GM23338 (cell line): ENCODE data around the gene TRPV5. TPM values are rescaled to one million over a fixed set of nuclear protein-coding genes. Genes with fewer than 3 reads are reported as not detected.

Source experiments
- ATAC-seq: fragments of 200-7000 bp; cut with Tn5 transposase; 3 replicates; pipeline ENCODE4 v1.9.1; 2020
- DNase-seq: peaks from one replicate; pipeline ENCODE4 v3.0.0-alpha.2; 2015; ENCODE audit warnings: low spot score
- H2AFZ ChIP-seq: fragments of 200-600 bp; sonication (generic); 2 replicates; pipeline ENCODE4 v1.8.0; 2016; ENCODE audit warnings: antibody characterized with exemption, mild to moderate bottlenecking, moderate library complexity
- H3F3A ChIP-seq: fragments of 200-600 bp; sonication (generic); replicated peaks from 2 replicates; pipeline ENCODE4 v1.8.0; 2017; ENCODE audit warnings: antibody characterized with exemption, mixed run types, low read depth
- H3K27ac ChIP-seq: fragments of 200-600 bp; sonication (generic); 2 replicates; pipeline ENCODE4 v1.6.1; 2016; ENCODE audit warnings: low read depth
- H3K27me3 ChIP-seq: fragments of 200-600 bp; sonication (generic); 2 replicates; pipeline ENCODE4 v1.8.0; 2016; ENCODE audit warnings: mild to moderate bottlenecking, mixed run types, moderate library complexity; ENCODE audit not compliant: insufficient read depth
- H3K36me3 ChIP-seq: fragments of 200-600 bp; sonication (generic); 2 replicates; pipeline ENCODE4 v1.8.0; 2016; ENCODE audit warnings: mild to moderate bottlenecking; ENCODE audit not compliant: insufficient read depth
- H3K4me1 ChIP-seq: fragments of 200-600 bp; sonication (generic); 2 replicates; pipeline ENCODE4 v1.8.0; 2016; ENCODE audit warnings: mild to moderate bottlenecking, moderate library complexity; ENCODE audit not compliant: insufficient read depth
- H3K4me2 ChIP-seq: fragments of 200-600 bp; sonication (generic); 2 replicates; pipeline ENCODE4 v1.7.1; 2017; ENCODE audit warnings: mixed run types
- H3K4me3 ChIP-seq: fragments of 200-600 bp; sonication (generic); 2 replicates; pipeline ENCODE4 v1.6.1; 2016; ENCODE audit warnings: mixed run types
- H3K79me2 ChIP-seq: fragments of 200-600 bp; sonication (generic); replicated peaks from 2 replicates; pipeline ENCODE4 v1.8.0; 2017; ENCODE audit warnings: mild to moderate bottlenecking; ENCODE audit not compliant: insufficient read depth
- H3K9me2 ChIP-seq: fragments of 200-600 bp; sonication (generic); 2 replicates; pipeline ENCODE4 v1.8.0; 2017; ENCODE audit not compliant: insufficient read depth
- H4K20me1 ChIP-seq: fragments of 200-600 bp; sonication (generic); replicated peaks from 2 replicates; pipeline ENCODE4 v1.8.0; 2017; ENCODE audit warnings: mild to moderate bottlenecking; ENCODE audit not compliant: insufficient read depth
- H3K27ac Mint-ChIP-seq: 2 replicates; pipeline ENCODE4 v1.8.0; 2020; ENCODE audit warnings: inconsistent platforms, mild to moderate bottlenecking, moderate library complexity, mixed read lengths
- H3K27me3 Mint-ChIP-seq: 3 replicates; pipeline ENCODE4 v1.8.0; 2022; ENCODE audit warnings: low read depth, mild to moderate bottlenecking, moderate library complexity, mixed read lengths, inconsistent platforms; ENCODE audit not compliant: insufficient read depth, poor library complexity
- H3K36me3 Mint-ChIP-seq: 3 replicates; pipeline ENCODE4 v1.8.0; 2021; ENCODE audit warnings: low read depth, mild to moderate bottlenecking, inconsistent platforms, moderate library complexity, mixed read lengths
- H3K4me1 Mint-ChIP-seq: 3 replicates; pipeline ENCODE4 v1.8.0; 2020; ENCODE audit warnings: mild to moderate bottlenecking, inconsistent platforms, mixed read lengths
- H3K4me3 Mint-ChIP-seq: 3 replicates; pipeline ENCODE4 v1.8.0; 2021; ENCODE audit warnings: moderate library complexity, mild to moderate bottlenecking, inconsistent platforms, mixed read lengths
- H3K9me3 Mint-ChIP-seq: 3 replicates; pipeline ENCODE4 v1.8.0; 2020; ENCODE audit warnings: moderate library complexity, mild to moderate bottlenecking, inconsistent platforms, mixed read lengths
- CREB1 ChIP-seq: fragments of 250-450 bp; sonication (Bioruptor Pico); IDR thresholded peaks from 2 replicates; pipeline ENCODE4 v1.5.0; 2020; ENCODE audit warnings: low read depth, mild to moderate bottlenecking, moderate library complexity
- CTCF ChIP-seq, 2 experiments: fragments of 200-600 bp in 1 of 2; sonication (generic) in 1 of 2; conservative IDR thresholded peaks; 2 replicates each; pipeline versions ENCODE4 v1.5.1 to v1.6.1; 2016 to 2017; ENCODE audit warnings: antibody characterized with exemption in 2 of 2, low read depth in 2 of 2, mild to moderate bottlenecking in 2 of 2, moderate library complexity in 1 of 2
- ETS1 ChIP-seq: IDR thresholded peaks from 2 replicates; pipeline ENCODE4 v1.6.1; 2016; ENCODE audit warnings: antibody characterized with exemption
- EZH2 ChIP-seq: fragments of 200-600 bp; sonication (generic); IDR thresholded peaks from one replicate; pipeline ENCODE4 v1.8.0; 2017; ENCODE audit warnings: antibody characterized with exemption, mild to moderate bottlenecking, low read depth; ENCODE audit not compliant: unreplicated experiment
- EZH2phosphoT487 ChIP-seq: fragments of 200-600 bp; sonication (generic); IDR thresholded peaks from one replicate; pipeline ENCODE4 v1.8.1; 2018; ENCODE audit warnings: antibody characterized with exemption; ENCODE audit not compliant: unreplicated experiment
- JUNB ChIP-seq: IDR thresholded peaks from one replicate; pipeline ENCODE4 v1.6.1; 2016; ENCODE audit warnings: antibody characterized with exemption; ENCODE audit not compliant: unreplicated experiment
- NANOG ChIP-seq: IDR thresholded peaks from 2 replicates; pipeline ENCODE4 v1.6.1; 2016; ENCODE audit warnings: antibody characterized with exemption, borderline replicate concordance
- POLR2AphosphoS5 ChIP-seq: IDR thresholded peaks from 2 replicates; pipeline ENCODE4 v1.6.1; 2016; ENCODE audit warnings: antibody characterized with exemption, low read depth
- REST ChIP-seq: IDR thresholded peaks from one replicate; pipeline ENCODE4 v1.6.1; 2018; ENCODE audit warnings: antibody characterized with exemption; ENCODE audit not compliant: unreplicated experiment
- STAT1 ChIP-seq: IDR thresholded peaks from one replicate; pipeline ENCODE4 v1.6.1; 2016; ENCODE audit warnings: antibody characterized with exemption; ENCODE audit not compliant: unreplicated experiment
- ZNF114 ChIP-seq: fragments of 250-450 bp; sonication (Bioruptor Pico); IDR thresholded peaks from 2 replicates; pipeline ENCODE4 v1.5.0; 2020; ENCODE audit warnings: mild to moderate bottlenecking, moderate library complexity
- ZNF331 ChIP-seq: fragments of 250-450 bp; sonication (Bioruptor Pico); IDR thresholded peaks from 2 replicates; pipeline ENCODE4 v1.5.0; 2020; ENCODE audit warnings: low read depth, mild to moderate bottlenecking, moderate library complexity
- ZNF462 ChIP-seq: fragments of 250-450 bp; sonication (Bioruptor Pico); IDR thresholded peaks from 2 replicates; pipeline ENCODE4 v1.5.0; 2020; ENCODE audit warnings: mild to moderate bottlenecking, moderate library complexity
- polyA plus RNA-seq: library from polyadenylated mRNA; unstranded; fragments of >200 nt; fragmentation: Nextera tagmentation; extraction: Ambion mirVana; gene quantifications from 2 replicates; pipeline ENCODE4 v1.2.1, GENCODE V29; 2016
- total RNA-seq: library from RNA; depleted of rRNA; stranded (reverse); fragments of >200 nt; shearing (Covaris generic); gene quantifications from 2 replicates; pipeline ENCODE4 v1.2.3, GENCODE V29; 2014

Gene TRPV5
- total and polyA plus RNA-seq, 2 experiments from 2014 or later: not detected

GRCh38 chr7:142870147-142870559 is 63.4 kb downstream of the TRPV5 start:
- TF ChIP-seq NANOG (no peak), ETS1 (no peak), STAT1 (no peak), CTCF (conservative IDR thresholded peaks at IDR 0.05; ENCODE audit: low read depth in 2 of 2) (no peak), ZNF331 (CRISPR knock-in tag) (no peak), ZNF462 (CRISPR knock-in tag) (no peak), ZNF114 (no peak), REST (no peak), EZH2 (no peak), POLR2AphosphoS5 (no peak), CREB1 (CRISPR knock-in tag) (no peak), EZH2phosphoT487 (no peak), JUNB (no peak)
- no peaks in the 10 kb centered on the region for H4K20me1 ChIP-seq
- no peaks in the 10 kb centered on the region for H3K27me3 ChIP-seq
- no peaks in the 10 kb centered on the region for H3K79me2 ChIP-seq
- peaks cover 5% of the 10 kb centered on the region; the same call in 1 of the 2 replicates for H3K4me1 ChIP-seq
- H2AFZ ChIP-seq: no peak overlapping the region
- Mint-ChIP-seq H3K27me3 (peaks cover 14% of the 10 kb centered on the region), H3K27ac (no peak overlapping the region), H3K4me1 (peaks cover 9% of the 10 kb centered on the region; the same call in 2 of the 3 replicates), H3K9me3 (peaks cover 5% of the 10 kb centered on the region; the same call in 1 of the 3 replicates), H3K4me3 (no peak overlapping the region), H3K36me3 (peaks cover 20% of the 10 kb centered on the region; the same call in 2 of the 3 replicates)
- no peak overlapping the region for H3K4me3 ChIP-seq
- H3K4me2 ChIP-seq: no peak overlapping the region
- H3K9me2 ChIP-seq: no peaks in the 10 kb centered on the region
- DNase-seq (no peak), ATAC-seq (no peak)
- no peaks in the 10 kb centered on the region for H3F3A ChIP-seq
- H3K27ac ChIP-seq: no peak overlapping the region
- H3K36me3 ChIP-seq: no peaks in the 10 kb centered on the region
